ENCODE results near the gene BRMS1.

- TF ChIP-seq CEBPB (IDR thresholded peaks at IDR 0.05), result no peak
- TF ChIP-seq TEAD4 (IDR thresholded peaks at IDR 0.05), result no peak
Measured at GRCh38 chr11:66315498-66315885, 29.4 kb downstream of the BRMS1 start.

Data from Ishikawa (cell line).